Lower lobe of right lung (tissue), 2 donors: ENCODE data around the gene DHODH. TPM values are rescaled to one million over a fixed set of nuclear protein-coding genes. Genes with fewer than 3 reads are reported as not detected.
"Not testable (repeated sequence)": the region's sequence is repeated elsewhere in the genome, so short reads cannot be mapped to it uniquely, and the experiment has no call there.

ENCODE experiments used
- ATAC-seq, 2 donors: fragments of 200-7000 bp; cut with Tn5 transposase; one replicate each; pipeline ENCODE4 v1.9.1; 2020 to 2022; ENCODE audit warnings: mild to moderate bottlenecking in 2 of 2, moderate library complexity in 2 of 2
- DNase-seq: peaks from one replicate; pipeline ENCODE4 v3.0.0-alpha.2; 2020
- H3K27ac ChIP-seq: fragments of 200-600 bp; one replicate; pipeline ENCODE4 v1.8.0; 2022
- H3K27me3 ChIP-seq: fragments of 200-600 bp; one replicate; pipeline ENCODE4 v1.8.0; 2022; ENCODE audit warnings: low read depth
- H3K36me3 ChIP-seq: fragments of 200-600 bp; one replicate; pipeline ENCODE4 v1.8.0; 2022; ENCODE audit warnings: mild to moderate bottlenecking
- H3K4me1 ChIP-seq: fragments of 200-600 bp; one replicate; pipeline ENCODE4 v1.8.0; 2022
- H3K4me3 ChIP-seq: fragments of 200-600 bp; one replicate; pipeline ENCODE4 v1.8.0; 2022; ENCODE audit warnings: mild to moderate bottlenecking
- H3K9me3 ChIP-seq: fragments of 200-600 bp; one replicate; pipeline ENCODE4 v1.8.0; 2022
- CTCF ChIP-seq: fragments of 200-600 bp; IDR thresholded peaks from one replicate; pipeline ENCODE4 v1.8.0; 2022; ENCODE audit warnings: antibody characterized with exemption, mild to moderate bottlenecking
- intact Hi-C: fragments of 100-400 bp; cut with DNase I; formaldehyde crosslinking; loops from one replicate; pipeline ENCODE4 v1.11.0; 2022
- total RNA-seq: library from RNA; stranded (reverse); fragmentation: NEBNext Ultra II Directional; extraction: Animal tissue kit (Norgen Biotek cat#: 25700); gene quantifications from one replicate; pipeline ENCODE4 v1.2.1, GENCODE V29; 2021
- donor health status: DM: no; HTN: yes; CAD: no; lungs with severe emphysema.

Gene DHODH
- total RNA-seq, 1 donor from 2014 or later = 8.2 TPM

GRCh38 chr16:71985262-71985974 is 23.1 kb upstream of the DHODH start:
- Histone ChIP-seq H3K4me3 (no peak overlapping the region), H3K4me1 (no peaks in the 10 kb centered on the region), H3K27ac (no peak overlapping the region), H3K36me3 (no peaks in the 10 kb centered on the region), H3K27me3 (no peaks in the 10 kb centered on the region), H3K9me3 (no peaks in the 10 kb centered on the region)
- DNase-seq = no peak
- ATAC-seq = no peak
- no peak for TF ChIP-seq CTCF
- intact Hi-C loops = no loop called here

- DNase-seq = no peak
- ATAC-seq = no peak
- Histone ChIP-seq H3K9me3 (no peaks in the 10 kb centered on the region), H3K27ac (no peak overlapping the region), H3K4me3 (no peak overlapping the region), H3K27me3 (no peaks in the 10 kb centered on the region), H3K4me1 (no peaks in the 10 kb centered on the region), H3K36me3 (no peaks in the 10 kb centered on the region)
- intact Hi-C loops = no loop called here
- TF ChIP-seq CTCF = no peak
Measured at GRCh38 chr16:71986131-71986530, 22.4 kb upstream of the DHODH start.

- intact Hi-C loops = no loop called here
- no peak overlapping the region for H3K27ac ChIP-seq
- no peak for DNase-seq
Measured at GRCh38 chr16:71995038-71995437, 13.5 kb upstream of the DHODH start.

GRCh38 chr16:71997578-71997977 is 11.0 kb upstream of the DHODH start:
- H3K27me3 ChIP-seq, intact Hi-C loops, H3K4me1 ChIP-seq, H3K9me3 ChIP-seq, DNase-seq, H3K36me3 ChIP-seq, H3K27ac ChIP-seq, H3K4me3 ChIP-seq, ATAC-seq: not testable (repeated sequence)

More at GRCh38 chr16:71995038-71995437, 13.5 kb upstream of the DHODH start:
- no peaks in the 10 kb centered on the region for H3K36me3 ChIP-seq
- no peaks in the 10 kb centered on the region for H3K4me1 ChIP-seq
- H3K27me3 ChIP-seq = no peaks in the 10 kb centered on the region
- no peaks in the 10 kb centered on the region for H3K9me3 ChIP-seq
- H3K4me3 ChIP-seq = no peak overlapping the region
- ATAC-seq = no peak
- no peak for TF ChIP-seq CTCF

GRCh38 chr16:72001180-72001874 is 7.2 kb upstream of the DHODH start:
- TF ChIP-seq CTCF = no peak
- no peaks in the 10 kb centered on the region for H3K9me3 ChIP-seq
- H3K4me3 ChIP-seq = no peak overlapping the region
- no peak overlapping the region for H3K27ac ChIP-seq
- intact Hi-C loops = no loop called here
- H3K27me3 ChIP-seq = no peaks in the 10 kb centered on the region
- ATAC-seq = no peak
- DNase-seq = no peak
- no peaks in the 10 kb centered on the region for H3K36me3 ChIP-seq
- no peaks in the 10 kb centered on the region for H3K4me1 ChIP-seq

- no peaks in the 10 kb centered on the region for H3K27me3 ChIP-seq
- no peaks in the 10 kb centered on the region for H3K9me3 ChIP-seq
- no peaks in the 10 kb centered on the region for H3K36me3 ChIP-seq
- intact Hi-C loops = no loop called here
- DNase-seq (no peak), ATAC-seq (no peak)
- H3K4me1 ChIP-seq = no peaks in the 10 kb centered on the region
- no peak overlapping the region for H3K4me3 ChIP-seq
- TF ChIP-seq CTCF = no peak
- H3K27ac ChIP-seq = no peak overlapping the region
Measured at GRCh38 chr16:72002619-72003018, 5.9 kb upstream of the DHODH start.

GRCh38 chr16:72008065-72008423 is 500 bp upstream of the DHODH start:
- H3K4me3 ChIP-seq = peak overlapping the region; percentile 78
- H3K4me1 ChIP-seq, H3K36me3 ChIP-seq, H3K27ac ChIP-seq, H3K9me3 ChIP-seq, intact Hi-C loops, ATAC-seq, H3K27me3 ChIP-seq, DNase-seq: not testable (repeated sequence)
